GM19452 (cell line): ENCODE data around the gene AGL.
A peak's percentile ranks its signal among the peaks of the same experiment; 100 is the strongest.
"Not testable (repeated sequence)": the region's sequence is repeated elsewhere in the genome, so short reads cannot be mapped to it uniquely, and the experiment has no call there.

Experiments
- ATAC-seq: cut with Tn5 transposase; IDR thresholded peaks from one replicate; pipeline ENCODE4 v1.9.1; 2021; ENCODE audit not compliant: unreplicated experiment

The AGL gene

DNA sequence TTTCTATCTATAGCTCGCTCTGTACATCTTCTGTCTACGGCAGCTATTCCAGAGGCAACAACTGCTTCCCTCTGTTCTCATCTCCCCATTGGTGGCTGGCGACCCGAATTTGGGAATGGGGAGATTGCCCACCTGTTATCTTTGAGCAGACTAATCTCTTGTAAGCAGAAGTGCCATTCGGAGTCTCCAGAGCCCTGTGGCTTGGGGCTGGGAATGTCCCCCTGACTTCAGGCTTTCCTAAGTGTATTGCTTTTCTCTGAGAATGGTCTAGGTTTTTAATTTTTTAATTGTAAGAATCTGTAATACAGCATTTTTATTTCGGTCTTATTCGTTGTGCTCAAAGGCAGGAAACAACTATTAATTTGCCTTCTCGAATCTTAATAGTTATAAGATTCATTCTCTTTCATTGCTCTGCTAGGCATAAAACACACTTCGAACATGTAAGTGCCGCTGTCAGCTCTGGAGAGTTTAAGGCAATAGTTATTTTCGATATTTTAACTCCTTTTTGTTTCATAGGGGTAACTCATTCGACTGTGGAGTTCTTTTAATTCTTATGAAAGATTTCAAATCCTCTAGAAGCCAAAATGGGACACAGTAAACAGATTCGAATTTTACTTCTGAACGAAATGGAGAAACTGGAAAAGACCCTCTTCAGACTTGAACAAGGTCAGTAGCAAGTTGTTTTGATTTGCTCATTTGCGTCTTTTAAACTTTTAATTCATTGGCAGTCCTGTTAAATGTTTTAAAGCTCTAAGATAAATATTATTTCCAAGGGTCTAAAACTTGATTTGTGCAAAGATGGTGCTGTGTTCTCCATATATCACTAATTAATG, 514 bp downstream of the AGL start:
- peak; percentile 3 for ATAC-seq

- no peak for ATAC-seq
Measured at GRCh38 chr1:99851850-99852454, 1.8 kb downstream of the AGL start.

DNA sequence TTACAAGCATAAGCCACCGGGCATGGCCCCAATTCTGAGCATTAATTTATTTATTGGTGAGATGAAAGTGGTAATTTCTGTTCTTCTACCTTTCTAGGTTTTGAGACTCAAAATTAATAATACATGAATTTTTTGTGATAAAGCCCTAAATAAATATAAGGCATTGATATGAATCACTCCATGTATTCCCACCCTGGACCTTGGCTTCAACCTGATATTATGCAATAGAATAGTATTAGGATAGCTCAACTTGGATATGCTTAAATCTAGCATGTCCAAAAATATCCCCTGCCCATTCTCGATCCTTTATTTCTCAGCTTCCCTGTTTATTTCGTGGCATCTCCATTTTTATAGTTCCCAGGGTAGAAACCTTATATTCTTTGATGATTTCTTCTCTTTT, 2.5 kb downstream of the AGL start:
- ATAC-seq, result no peak

- ATAC-seq, result no peak
Measured at GRCh38 chr1:99855914-99856450, 5.8 kb downstream of the AGL start.

DNA sequence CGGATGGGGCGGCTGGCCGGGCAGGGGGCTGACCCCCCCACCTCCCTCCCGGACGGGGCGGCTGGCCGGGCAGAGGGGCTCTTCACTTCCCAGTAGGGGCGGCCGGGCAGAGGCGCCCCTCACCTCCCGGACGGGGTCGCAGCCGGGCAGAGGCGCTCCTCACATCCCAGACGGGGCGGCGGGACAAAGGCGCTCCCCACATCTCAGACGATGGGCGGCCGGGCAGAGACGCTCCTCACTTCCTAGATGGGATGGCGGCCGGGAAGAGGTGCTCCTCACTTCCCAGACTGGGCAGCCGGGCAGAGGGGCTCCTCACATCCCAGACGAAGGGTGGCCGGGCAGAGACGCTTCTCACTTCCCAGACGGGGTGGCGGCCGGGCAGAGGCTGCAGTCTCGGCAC, 6.9 kb downstream of the AGL start:
- ATAC-seq, result not testable (repeated sequence)

DNA sequence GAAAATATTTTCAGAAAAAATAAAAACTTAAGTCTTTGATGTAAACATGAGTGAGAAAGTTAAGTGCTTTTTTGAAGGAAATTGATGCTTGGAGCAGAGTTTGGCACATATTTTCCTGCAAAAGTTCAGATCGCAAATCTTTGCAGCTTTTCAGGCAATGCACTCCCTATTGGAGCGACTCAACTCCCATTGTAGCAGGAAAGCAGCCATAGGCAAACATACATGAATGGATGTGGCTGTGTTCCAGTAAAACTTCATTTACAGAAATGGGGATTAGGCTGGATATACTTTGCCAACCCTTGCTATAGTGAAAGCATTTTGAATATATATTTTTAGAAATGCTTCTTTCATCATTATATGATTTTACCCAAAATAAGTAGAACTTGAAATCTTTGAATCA, 8.1 kb downstream of the AGL start:
- ATAC-seq, result no peak

DNA sequence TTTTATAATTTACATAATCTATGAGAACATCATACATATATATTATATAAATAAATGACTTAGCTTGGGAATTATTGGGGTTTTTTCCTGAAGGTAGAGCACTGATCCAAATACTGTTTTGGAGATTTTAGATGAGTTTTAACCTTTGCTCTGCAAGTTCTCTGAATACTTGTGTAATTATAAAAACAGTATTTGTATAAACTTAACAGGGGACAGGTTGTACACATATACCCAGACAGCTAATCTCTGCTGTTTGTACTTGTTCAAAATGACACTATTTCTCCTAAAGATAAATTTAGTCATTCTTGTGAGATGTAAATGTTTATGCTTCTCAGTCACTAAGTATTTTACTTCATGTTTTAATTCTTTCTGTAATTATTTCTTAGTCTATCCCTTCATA, 8.7 kb downstream of the AGL start:
- ATAC-seq, result no peak

GRCh38 chr1:99860703-99861102, 10.5 kb downstream of the AGL start:
- ATAC-seq, result no peak

DNA sequence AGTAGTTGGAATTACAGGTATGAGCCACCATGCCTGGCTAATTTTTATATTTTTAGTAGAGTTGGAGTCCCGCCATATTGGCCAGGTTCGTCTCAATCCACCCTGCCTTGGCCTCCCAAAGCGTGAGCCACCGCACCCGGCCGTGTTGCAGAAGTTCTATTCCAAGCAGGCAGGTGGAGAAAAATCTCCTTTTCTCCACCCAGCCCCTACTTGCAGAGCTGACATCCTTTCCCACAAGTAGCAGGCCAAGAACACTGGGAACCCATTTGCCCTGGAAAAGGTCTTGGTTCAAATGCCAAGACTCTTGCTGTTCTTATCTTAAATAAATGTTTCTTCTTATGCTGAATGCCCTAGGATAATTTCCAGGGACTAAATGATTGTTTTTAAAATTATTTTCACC, 17.5 kb downstream of the AGL start:
- no peak for ATAC-seq

DNA sequence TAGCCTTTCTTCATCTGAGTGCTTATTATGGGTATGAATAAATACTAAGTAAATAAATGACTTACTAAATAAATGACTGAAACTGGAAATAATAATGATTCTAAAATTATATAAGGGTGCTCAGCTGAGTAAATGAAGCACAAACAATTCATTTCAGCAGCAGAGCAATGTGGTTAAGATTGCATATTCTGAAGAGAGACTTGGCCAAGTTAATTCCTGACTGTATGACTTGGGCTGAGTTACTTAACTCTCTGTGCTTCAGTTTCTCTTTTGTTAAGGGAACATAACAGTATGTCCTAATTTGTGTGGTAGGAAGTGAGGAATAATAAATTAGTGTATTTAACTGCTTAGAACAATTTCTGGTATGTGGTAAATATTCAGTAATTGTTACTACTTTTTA, 19.1 kb downstream of the AGL start:
- no peak for ATAC-seq

- ATAC-seq, result no peak
Measured at GRCh38 chr1:99869723-99870122, 19.6 kb downstream of the AGL start.

- ATAC-seq, result no peak
Measured at GRCh38 chr1:99872063-99872462, 21.9 kb downstream of the AGL start.

GRCh38 chr1:99877568-99877967, 27.4 kb downstream of the AGL start:
- ATAC-seq, result no peak

DNA sequence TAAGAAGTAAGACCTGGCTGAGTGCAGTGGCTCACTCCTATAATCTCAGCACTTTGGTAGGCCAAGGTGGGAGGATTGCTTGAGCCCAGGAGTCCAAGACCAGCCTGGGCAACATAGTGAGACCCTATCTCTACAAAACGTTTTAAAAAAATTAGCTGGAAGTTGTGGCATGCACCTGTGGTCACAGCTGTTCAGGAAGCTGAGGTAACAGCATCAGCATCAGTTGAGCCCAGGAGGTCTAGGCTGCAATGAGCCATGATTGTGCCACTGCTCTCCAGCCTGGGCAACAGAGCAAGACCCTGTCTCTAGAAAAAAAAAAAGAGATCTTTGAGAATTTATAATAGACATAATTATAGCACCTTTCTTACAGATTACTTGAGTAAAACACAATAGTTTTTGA, 36.0 kb downstream of the AGL start:
- no peak for ATAC-seq

- no peak for ATAC-seq
Measured at GRCh38 chr1:99886841-99887240, 36.7 kb downstream of the AGL start.

GRCh38 chr1:99887890-99888289, 37.7 kb downstream of the AGL start:
- no peak for ATAC-seq

- no peak for ATAC-seq
Measured at GRCh38 chr1:99891997-99892396, 41.8 kb downstream of the AGL start.

GRCh38 chr1:99903278-99903677, 53.1 kb downstream of the AGL start:
- ATAC-seq, result not testable (repeated sequence)

GRCh38 chr1:99906535-99906934, 56.4 kb downstream of the AGL start:
- no peak for ATAC-seq

GRCh38 chr1:99917214-99917613, 67.1 kb downstream of the AGL start:
- no peak for ATAC-seq

- ATAC-seq, result no peak
Measured at GRCh38 chr1:99919220-99919619, 69.1 kb downstream of the AGL start.

GRCh38 chr1:99934801-99935200, 84.6 kb downstream of the AGL start:
- no peak for ATAC-seq
